ENCODE measurements around the gene TGM1.

The TGM1 gene

DNA sequence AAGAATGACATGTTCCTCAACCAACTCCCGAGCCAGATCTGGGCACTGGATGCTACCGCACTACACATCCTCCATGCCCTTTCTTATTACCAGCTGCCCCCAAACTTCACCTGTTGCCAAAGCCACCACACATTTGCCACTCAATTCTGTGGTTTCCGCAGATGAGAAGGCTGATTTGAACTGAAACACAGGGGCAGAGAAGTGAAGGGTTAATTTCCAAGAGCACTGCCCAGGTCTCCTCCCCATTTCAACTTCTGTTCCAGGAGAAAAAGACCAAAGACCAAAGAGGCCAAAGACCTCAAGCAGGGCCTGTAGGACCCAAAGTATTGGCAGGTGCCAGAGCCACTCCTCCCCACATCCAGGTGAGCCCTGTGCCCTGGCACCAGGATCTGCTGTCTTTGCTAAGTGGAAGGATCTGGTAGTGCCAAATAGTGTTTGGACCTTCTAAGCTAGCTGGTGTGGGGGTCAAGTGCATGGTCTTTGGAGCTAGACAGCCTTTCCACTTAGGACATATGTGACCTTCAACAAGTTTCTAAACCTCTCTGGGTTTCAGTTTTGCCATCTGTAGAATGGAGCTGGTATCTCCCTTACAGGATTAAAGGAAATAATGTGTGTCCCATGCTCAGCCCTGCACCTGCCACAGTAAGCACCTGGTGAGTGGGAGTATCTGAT is 28.6 kb upstream of the TGM1 start:
- no peak for DNase-seq

DNA sequence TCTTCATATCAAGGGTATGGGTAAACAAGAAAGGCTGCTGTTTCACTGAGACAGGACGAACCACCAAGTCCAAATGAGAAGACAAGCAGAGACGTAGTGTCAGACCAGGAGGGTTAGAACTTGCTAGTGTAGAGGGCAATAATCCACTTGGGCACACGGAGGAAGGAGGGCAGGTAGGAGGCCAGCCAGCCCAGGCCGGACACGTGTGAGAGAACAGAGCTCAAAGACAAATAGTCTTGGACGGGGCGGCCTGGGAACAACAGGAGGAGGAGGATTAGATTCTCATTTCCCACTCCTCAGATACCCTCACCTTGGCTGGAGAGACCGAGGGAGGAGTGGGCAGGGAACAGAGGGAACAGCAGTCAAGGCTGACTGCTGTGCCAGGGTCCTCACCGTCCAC is 27.8 kb upstream of the TGM1 start:
- DNase-seq, result no peak

- no peak for DNase-seq
Measured at GRCh38 chr14:24289649-24290280, 26.8 kb upstream of the TGM1 start.

GRCh38 chr14:24286996-24287395 is 24.0 kb upstream of the TGM1 start:
- DNase-seq, result no peak

GRCh38 chr14:24285351-24285750 is 22.4 kb upstream of the TGM1 start:
- no peak for DNase-seq

- DNase-seq, result no peak
Measured at GRCh38 chr14:24284501-24285035, 21.6 kb upstream of the TGM1 start.

DNA sequence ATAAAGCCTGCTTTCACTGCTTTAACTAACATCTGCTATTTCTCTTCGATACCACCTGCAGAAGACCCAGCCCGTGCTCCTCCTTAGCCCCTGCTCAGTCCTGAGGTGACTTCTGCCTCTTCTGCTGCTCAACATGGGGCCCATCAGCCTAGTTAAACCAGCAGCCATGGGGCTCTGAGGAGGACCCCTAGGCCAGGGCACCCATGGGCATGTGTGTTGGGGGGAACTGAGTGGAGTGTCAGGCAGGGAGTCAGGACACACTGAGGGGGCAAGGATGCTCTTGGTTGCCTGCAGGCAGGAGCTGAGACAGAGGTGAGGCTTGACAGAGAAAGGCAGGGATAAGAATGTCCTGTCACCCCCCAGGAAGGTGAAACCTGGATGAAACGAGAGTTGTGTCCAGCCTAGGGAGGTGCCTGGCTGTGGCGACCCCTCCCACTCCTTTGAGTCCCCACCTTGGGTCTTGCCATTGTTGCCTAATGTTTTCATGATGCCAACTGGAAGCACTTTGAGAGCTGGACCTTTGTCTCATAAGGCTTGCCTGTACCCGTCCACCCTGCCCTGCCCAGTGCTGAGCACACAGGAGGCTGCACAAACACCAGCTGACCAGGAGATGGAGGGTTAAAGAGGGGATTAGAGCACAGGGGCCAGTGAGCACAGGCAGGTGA is 21.0 kb upstream of the TGM1 start:
- no peak for DNase-seq

GRCh38 chr14:24282736-24283135 is 19.8 kb upstream of the TGM1 start:
- DNase-seq, result no peak

GRCh38 chr14:24281636-24282035 is 18.7 kb upstream of the TGM1 start:
- DNase-seq, result no peak

DNA sequence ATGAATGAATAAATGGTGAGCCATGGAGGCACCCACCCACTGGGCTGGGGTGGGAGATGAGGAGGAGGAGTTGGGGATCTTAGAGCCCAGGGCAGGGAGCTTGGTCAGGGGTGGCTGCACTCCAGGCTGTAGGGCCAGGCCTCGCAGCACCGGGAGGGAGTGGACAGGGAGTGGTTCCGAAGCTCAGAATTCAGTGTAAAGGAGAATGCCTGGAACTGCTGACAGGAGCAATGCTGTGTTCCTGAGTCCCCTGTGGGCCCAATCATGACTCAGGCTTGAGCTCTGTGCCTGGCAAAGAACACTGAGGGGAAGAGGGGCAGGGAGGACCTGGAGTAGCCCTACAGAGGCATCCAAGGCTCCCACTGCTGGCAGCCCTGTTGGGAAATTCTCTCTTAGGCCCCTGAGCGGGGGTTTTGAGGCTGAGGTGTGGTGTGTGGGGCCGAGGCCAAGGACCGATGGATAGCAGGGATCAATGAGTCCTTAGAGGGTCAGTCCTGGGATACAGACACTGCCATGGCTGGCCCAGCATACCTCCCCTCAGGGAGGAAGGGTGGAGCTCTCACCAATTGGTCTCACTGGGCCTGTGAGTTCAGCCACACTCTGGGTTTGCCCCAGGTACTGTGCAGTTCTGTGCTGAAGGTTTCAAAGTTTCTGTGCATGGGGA is 18.0 kb upstream of the TGM1 start:
- no peak for DNase-seq

DNA sequence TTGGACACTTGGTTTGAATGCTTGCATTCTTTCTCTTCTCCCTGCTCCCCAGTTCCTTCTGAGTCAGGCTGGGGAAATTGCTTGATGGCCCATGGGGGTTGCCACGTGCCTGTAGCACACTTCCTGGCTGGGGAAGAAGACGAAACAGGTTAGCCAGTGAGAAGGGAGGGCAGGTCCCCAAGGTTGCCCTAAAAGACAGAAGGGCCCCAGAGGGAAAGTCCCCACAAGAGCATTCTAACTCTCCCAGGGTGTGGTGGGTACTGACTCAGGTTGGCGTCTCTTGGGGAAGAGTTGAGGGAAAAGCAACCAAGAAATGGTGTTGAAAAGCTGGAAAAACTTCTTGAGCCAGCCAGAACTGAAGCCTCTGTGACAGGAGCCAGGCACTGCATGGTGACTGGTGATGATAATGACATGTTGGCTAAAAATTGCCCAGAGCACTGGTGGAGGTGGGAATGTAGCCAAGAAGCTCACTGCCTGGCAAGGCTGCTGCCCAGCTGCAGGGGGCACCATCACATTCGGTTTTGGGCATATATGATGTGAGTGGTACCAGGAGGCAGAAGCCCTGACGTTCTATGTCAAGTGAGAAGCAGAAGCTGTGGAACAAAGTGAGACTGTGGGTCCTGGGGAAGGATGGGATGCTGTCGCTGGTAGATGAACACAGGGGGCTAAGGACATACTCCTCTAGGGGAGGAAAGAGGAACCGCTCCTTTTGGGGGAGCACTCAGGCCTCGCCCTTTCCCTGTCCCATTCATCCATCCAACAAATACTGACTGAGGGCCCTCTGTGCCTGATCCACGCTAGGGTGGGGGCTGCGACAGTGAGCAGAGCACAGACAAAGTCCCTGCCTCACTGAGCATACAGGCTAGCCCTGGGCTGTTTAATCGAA is 16.6 kb upstream of the TGM1 start:
- DNase-seq, result no peak

DNA sequence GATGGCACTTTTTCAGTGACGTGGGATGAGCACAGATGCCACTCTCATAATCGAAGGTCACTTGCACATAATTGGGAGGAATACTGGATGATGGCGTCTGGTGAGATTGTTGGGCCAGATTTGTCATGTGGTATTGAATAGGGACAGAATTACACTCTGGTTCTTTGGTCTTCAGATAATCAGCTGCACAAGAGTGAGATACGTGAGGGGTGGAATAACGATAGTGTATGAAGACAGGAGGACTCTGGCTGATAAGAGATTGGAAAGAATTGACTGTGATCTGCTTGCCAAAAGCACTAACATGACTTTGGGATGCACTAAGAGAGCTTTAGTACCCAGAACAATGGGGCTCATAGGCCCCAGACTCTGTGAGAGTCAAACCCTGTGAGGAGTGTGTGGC is 15.4 kb upstream of the TGM1 start:
- DNase-seq, result no peak

- no peak for DNase-seq
Measured at GRCh38 chr14:24277606-24278321, 14.8 kb upstream of the TGM1 start.

- DNase-seq, result no peak
Measured at GRCh38 chr14:24277071-24277470, 14.1 kb upstream of the TGM1 start.

DNA sequence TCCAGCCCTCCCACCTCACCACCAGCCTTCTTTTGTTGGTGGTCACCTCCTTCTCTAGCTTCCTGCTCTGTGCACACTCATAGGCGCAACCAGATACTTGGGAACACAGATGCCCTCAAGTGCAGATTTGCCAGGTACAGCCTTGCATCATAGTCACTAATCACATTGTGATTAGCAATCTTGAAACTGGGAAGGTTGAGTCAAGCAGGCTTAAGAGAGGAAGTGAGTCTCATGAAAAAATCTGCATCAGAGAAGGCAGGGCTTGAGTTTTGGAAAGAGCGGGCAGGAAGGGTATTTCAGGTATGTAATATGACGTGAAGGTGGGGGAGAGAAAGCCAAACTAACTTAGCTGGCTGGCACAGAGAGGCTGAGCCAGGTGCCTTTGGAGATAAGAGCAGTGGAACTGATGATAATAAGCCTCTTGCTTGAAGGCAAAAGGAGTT is 11.1 kb upstream of the TGM1 start:
- DNase-seq, result no peak

DNA sequence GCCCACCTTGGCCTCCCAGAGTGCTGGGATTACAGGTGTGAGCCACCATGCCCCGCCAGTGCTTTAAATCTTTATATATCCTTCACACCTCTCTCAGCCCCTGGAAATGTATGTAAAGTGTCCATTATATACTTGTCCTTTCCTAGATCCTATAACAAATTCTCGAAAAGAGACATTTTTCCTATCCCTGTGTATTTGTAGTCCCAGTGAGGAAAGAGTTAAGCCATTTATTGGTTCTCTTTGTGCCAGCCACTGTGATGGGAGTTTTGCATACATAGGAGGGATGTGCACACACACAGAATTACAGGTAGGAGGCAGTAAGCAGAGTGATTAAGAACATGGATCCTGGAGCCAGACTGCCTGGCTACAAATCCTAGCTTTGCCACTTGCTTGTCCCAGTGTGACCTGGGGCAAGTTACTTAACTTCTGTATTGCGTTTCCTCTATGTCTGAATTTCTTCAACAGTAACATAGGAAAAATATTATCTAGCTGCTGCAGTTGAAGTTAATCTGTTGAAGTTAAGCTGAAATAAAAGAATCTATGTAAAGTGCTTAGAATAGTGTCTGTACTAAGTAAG is 10.5 kb upstream of the TGM1 start:
- no peak for DNase-seq

DNA sequence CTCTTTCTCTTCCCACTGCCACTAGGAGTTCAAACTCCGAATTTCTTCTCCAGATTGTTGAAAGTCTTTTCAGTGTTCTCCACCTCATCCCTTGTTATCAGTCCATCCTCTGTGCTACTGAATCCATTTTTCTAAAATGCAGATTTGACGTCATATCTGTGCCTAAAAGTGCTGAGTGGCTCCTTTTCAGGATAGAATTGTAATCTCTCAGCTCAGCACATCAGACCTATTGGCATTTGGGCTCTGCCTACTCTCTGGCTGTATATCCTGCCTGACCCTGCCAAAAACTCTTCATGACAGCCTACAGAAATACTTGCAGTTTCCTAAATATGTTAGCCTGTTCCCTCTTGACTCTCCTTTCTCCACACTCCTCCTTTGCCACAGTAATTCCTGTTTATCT is 9.5 kb upstream of the TGM1 start:
- no peak for DNase-seq

DNA sequence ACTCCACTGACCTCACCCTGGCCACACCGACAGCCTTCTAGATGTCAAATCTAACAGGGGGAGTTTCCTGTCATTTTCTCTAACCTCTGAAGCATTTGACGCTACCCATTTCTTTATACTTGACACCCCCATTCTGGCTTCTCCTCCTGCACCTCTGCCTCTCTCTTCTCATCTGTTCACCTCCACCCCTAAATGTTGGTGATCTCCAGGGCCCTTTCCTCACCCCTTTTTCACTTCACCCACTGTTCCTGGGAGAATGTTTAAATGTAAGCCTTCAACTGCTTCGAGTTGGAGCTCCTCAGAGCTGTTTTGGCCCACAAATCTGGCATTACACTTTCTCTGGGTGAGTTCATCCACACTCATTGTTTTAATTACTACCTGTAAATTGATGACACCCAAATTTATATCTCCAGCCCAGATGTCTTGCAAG is 8.9 kb upstream of the TGM1 start:
- DNase-seq, result no peak

DNA sequence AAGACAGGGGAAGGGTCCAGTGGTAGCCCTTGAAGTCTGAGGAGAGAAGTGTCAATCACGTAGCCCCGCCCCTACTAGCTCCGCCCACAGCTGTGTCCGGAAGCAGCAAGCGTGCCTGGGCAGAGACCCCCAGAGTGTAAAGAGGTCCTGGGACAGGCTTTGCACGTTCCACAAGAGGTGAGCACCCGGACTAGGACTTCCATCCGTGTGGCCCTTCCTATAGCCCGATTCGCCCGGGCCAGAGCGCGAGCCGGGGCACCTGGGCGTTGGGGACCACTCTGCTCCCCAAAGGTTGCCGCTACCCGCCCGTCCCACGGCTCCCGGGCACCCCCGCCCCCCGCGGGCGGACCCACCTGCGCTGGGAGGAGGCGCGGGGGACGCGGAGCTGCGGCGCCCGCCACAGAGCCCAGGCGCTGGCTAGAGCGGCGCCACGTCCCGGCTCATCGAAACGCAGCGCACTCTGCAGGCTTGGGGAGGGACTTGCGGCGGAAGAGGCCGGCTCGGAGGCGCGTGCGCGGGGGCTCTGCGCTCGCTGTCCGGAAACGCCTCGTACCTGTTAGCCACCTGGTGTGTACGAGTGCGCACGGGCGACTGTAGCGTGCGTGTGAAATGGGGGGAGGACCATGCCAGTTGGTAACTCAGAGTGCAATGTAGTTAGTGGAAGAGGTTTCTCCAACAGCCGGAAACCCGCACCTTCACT is 8.3 kb upstream of the TGM1 start, which contains the start of gene RABGGTA:
RABGGTA (minus strand) TSS at position 464 of the 700 bp plus-strand sequence. CDS start 482 bp downstream, outside the sequence.
- peak; percentile 90 to 92 for DNase-seq

DNA sequence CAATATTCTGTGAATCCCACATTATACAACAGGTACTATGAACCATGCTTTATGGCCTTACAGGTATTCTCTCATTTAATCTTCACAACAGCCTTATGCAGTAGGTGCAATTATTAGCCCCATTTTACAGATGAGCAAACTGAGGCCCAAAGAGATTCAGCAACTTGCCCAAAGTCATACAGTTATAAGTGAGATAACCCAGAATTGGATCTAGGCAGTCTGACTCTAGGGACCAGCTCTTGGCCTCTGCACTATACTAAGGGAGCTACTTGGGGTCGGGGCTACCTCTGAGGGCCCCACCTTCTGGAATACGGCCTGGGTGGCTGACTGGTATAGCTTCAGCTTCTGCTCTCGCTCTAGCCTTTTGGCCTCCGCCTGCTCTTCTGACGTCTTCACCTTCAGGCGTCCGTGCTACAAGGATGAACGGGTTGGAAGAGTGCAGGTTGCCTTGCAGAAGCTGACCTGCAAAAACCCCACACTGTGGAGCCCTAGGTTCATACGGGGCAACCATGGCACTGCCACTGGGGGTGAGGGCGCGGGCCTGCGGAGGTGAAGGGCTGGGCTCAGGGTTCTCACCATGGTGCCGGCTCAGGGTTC is 7.7 kb upstream of the TGM1 start:
- no peak for DNase-seq
